GM19238 (cell line): ENCODE data around the gene LRRC8D.
"Not testable (repeated sequence)": the region's sequence is repeated elsewhere in the genome, so short reads cannot be mapped to it uniquely, and the experiment has no call there.

ENCODE experiments used
- DNase-seq: peaks from one replicate; pipeline ENCODE4 v3.0.0; 2011; ENCODE audit warnings: low spot score; ENCODE audit not compliant: insufficient read length

The LRRC8D gene

DNA sequence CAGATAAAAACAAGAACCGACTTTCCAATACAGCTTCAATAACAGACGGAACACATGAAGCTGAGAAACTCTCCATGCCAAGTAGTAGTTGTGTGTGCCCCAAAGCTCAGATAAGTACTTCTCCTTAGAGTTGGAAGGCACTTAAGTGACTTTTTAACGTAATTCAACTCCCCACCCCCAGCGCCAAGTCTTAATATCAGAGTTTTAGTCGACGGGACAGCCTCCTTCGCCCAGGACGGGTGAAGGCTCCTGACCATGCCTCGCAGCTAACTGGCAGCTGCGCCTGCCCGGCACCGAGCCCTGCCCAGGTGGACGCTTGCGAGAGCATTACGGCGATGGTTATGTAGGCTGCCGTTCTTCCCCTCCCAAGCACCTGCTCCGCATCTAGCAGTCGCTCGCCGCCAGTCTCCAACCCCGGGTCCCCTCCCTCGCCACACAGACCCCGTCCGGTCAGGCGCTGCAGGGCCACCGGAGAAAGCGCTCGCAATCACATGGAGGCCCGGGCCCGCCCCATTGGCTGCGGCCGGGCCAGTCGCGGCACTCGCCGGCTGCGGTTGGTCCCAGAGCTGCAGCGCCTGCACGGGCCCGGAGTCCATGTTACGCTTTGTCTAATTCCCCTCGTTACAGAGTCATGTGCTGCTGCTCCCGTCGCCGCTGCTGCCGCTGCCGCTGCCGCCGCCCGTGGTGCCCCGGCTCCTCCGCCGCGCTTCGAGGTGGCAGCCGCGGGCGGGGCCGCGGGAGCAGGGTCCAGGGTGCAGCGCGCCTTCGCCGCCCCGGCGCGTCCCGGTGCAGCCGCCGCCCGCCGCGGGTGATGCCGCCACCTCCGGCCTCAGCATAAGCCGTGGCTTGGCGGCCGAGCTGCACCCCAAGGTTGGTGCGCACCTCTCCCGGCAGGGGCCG, at the start of gene LRRC8D:
Gene LRRC8D (plus strand): TSS at position 611 of the 900 bp plus-strand sequence. CDS start 112,037 bp downstream, outside the sequence.
- peak; percentile 79 for DNase-seq

DNA sequence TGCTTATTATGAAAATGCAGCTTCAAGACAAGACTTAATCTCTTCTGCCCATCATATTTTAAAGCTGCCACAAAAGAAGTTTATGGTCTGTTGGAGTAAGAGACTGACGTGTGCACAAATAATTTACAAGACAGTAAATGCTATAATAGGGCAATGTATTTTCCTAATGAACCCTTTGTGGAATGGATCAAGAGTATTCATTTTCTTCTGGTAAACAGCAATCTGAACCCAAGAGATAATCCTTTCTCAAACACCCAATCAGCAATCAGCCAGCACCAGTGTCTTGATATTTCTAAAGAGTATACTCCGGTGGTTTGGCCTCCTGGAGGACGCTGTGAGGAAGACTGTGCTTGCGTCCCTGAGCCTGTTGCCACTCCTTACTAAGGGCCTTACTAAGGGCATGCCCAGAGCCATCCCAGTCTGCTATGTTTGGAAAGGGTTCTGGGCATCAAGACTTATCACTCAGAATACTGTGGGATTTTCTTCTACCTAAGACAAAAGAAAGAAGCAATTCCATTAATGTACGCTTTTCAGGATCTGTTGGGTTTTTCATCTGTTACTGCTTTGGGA, 48.8 kb upstream of the LRRC8D start:
- DNase-seq = no peak

DNA sequence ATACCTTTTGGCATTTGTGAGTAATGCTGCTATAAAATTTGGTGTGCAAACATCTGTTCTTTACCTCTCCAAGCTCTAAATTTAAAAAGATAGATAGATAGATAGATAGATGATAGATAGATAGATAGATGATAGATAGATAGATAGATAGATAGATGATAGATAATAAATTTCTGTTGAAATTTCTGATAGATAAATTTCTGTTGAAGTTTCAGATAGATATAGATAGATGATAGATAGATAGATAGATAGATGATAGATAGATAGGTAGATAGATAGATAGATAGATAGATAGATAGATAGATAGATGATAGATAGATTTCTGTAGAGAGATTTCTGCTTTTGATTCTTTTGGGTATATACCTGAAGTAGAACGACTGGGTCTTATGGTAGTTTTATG, 44.7 kb upstream of the LRRC8D start:
- DNase-seq = not testable (repeated sequence)

DNA sequence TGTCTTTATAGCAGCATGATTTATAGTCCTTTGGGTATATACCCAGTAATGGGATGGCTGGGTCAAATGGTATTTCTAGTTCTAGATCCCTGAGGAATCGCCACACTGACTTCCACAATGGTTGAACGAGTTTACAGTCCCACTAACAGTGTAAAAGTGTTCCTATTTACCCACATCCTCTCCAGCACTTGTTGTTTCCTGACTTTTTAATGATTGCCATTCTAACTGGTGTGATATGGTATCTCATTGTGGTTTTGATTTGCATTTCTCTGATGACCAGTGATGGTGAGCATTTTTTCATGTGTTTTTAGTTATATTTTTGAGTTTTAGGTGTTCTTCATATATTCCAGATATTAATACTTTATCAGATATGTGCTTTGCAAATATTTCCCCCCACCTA, 43.6 kb upstream of the LRRC8D start:
- not testable (repeated sequence) for DNase-seq

DNA sequence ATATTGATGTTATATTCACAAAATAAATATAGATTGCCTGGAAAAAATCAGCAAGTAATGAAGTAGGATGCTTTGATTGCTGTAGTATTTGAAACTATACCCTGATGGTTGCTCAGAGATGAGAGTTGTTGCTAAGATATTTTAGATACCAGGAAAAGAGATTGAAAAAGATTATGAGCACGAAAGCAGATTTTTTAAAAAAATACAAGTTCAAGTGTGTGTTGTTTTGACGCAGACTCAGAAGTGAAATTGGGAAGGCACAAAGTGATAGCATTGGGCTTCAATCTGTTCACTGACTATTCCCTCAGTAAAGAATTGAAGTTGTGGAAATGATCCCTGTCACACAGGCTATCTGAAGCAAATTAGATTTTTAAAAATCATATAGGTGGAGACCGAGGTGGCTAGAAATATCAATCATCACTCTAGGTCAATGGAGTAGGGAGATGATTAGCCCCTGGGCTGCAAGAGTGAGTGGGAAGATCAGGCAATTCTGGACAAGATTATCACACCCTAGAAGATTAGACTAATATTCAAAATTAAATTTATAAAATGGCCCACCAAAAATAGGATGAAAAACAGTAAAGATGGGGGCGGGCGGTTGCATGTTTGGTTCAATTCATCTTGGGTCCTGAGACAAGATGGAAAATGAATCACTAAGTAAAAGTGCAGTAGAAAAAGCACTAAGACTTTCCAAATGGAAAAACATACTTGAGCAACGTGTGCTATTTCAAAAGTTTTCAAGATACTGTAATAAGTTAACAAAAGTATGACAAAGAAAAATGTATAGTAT, 41.5 kb upstream of the LRRC8D start:
- DNase-seq = no peak

DNA sequence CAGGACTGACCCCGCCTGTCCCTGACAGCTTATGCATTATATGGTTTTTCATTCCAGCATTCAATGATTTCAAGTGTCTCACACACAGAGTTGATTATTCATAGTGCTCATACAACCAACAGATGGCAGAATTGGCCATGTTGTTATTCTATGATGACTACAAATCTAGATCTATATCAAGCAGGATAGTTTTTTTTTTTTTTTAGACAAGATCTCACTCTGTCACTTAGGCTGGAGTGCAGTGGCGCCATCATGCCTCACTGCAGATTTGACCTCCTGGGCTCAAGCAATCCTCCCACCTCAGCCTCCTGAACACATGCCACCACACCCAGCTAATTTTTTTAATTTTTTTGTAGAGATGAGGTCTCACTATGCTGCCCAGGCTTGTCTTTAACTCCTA, 40.1 kb upstream of the LRRC8D start:
- DNase-seq = no peak

DNA sequence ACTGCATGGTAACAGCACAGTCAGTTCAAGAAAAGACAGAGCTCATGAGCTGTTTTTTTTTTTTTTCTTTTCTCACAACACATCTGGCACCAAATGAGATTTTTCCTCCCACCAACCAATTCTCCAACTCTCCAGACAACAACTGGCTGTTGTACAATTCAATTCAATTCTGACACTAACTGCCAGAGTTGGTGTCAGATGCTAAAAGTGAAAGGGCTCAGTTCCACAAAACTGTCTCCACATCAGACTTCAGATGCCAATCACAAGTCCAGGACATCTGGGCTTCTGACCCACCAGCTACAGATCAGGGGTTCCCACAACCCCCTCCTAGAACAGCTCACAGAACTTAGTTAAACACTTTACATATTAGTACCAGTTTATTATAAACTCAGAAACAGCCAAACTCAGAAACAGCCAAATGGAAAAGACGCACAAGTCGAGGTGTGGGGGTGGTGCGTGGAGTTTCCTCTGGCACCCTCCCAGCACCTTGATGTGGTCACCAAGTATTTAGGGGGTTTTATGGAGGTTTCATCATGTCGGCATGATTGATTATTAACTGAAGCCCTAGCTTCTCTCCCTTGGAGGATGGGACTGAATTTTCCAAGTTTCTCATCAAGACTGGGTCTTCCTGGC, 39.2 kb upstream of the LRRC8D start:
- DNase-seq = no peak

DNA sequence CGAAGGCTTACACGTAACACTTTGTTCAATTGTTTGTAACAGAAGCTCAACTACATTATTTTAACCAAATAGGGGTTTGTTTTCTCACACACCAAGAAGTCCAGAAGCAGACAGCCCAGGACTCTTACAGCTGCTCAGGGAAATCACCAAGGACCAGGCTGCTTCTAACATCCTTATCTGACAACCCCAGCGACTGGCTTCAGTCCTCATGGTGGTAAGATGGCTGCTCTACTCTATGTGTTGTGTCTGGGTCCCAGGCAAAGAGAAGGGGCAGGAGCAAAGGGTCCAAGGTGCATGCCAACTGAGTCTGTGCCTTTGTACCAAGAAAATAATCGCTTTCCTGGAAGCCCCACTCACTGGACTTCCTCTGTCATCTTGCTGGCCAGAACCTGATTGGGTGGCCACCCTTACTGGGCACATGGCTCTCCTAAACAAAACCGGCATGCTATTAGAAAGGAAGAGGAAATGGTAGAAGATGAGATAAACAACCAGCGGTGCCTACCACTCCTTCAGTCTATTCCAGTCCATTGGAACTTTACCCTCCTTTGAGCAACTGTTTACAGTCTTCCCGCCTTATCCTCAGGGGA, 34.1 kb upstream of the LRRC8D start:
- DNase-seq = no peak

DNA sequence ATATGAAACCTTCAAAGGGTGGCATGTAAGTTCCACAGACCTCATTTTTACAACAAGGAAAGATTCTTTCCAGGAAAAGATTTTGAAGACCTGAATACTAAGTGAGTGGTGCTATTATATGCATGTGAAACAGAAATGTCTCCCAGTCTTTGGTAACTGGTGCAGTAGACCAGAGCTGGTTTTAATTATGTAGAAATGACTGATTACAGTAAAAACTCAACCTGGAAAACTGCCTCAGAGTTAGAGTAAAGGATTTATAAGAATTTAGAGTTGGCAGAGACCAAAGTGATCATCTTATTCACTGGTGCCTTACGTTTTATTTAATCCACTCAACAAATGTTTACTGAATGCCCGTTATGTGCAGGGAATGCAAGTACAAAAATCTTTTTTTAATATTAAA, 30.2 kb upstream of the LRRC8D start:
- no peak for DNase-seq

DNA sequence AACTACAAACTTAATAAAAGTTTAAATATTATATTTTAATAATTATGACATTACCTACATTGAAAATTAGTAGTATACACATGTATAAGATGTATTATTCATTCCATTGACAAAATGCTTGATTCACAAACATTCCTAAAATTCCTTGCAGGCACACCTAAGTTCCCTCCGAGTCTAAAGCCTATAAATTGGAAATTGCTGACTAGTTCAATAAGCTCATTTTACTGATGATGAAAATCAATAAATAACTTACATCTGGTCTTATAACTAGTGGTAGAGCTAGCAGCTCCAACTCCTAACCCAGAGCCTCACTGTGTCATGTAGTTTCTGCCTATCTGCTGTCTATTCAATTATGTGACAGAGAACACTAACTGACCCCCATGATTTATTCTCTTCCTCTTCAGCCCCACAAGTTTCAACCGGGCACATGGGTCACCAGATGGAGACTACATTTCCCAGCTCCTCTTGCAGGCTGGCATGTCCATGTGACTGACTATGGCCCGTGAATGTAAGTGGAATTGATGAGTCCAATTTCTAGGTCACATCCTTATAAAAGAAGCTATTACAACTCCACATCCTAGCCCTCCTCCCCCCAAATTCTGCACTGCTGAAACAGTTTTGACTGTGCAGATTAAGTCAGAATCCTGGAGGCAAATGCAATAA, 29.6 kb upstream of the LRRC8D start:
- no peak for DNase-seq

DNA sequence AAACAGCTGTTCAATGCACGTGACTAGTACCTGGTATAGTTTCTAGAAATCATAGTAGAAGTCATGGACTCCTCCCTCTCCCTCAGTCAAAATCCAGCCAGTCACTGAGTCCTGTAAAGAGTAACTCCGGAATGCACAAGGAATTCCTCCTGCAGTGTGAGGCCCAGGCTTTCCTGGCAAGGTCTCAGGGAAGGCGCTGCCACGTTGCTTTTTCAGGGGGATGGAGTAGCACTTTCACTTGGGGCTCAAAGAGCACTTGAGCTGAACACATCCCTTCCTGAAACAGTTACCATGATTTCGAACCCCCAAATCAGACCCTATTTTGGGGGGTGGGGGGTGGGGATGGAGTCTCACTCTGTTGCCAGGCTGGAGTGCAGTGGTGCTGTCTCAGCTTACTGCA, 26.4 kb upstream of the LRRC8D start:
- no peak for DNase-seq

DNA sequence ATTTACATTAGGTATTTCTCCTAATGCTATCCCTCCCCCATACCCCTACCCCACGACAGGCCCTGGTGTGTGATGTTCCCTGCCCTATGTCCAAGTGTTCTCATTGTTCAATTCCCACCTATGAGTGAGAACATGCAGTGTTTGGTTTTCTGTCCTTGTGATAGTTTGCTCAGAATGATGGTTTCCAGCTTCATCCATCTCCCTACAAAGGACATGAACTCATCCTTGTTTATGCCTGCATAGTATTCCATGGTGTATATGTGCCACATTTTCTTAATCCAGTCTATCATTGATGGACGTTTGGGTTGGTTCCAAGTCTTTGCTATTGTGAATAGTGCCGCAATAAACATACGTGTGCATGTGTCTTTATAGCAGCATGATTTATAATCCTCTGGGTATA, 25.3 kb upstream of the LRRC8D start:
- not testable (repeated sequence) for DNase-seq

DNA sequence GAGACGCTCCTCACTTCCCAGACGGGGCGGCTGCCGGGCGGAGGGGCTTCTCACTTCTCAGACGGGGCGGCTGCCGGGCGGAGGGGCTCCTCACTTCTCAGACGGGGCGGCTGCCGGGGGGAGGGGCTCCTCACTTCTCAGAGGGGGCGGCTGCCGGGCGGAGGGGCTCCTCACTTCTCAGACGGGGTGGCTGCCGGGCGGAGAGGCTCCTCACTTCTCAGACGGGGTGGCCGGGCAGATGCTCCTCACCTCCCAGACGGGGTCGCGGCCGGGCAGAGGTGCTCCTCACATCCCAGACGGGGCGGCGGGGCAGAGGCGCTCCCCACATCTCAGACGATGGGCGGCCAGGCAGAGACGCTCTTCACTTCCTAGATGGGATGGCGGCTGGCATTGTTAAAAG, 23.0 kb upstream of the LRRC8D start:
- DNase-seq = not testable (repeated sequence)

DNA sequence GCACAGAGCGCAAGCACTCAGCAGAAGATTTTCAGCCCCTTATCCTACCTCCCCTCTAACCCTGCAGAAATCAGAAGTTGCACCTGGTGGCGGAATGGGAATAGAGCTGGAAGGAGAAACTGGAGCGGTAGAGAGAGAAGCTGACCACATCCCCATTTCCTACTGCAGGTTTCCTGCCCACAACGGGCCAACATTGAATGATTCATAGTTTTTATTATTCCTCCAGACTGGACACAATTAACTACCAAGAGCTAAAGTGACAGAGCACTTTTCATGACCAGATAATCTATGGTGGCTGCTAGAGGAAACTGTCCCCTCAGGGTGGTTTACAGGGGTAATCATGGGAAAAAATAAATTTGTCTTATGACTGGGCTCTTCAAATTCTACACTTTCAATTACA, 21.3 kb upstream of the LRRC8D start:
- no peak for DNase-seq

DNA sequence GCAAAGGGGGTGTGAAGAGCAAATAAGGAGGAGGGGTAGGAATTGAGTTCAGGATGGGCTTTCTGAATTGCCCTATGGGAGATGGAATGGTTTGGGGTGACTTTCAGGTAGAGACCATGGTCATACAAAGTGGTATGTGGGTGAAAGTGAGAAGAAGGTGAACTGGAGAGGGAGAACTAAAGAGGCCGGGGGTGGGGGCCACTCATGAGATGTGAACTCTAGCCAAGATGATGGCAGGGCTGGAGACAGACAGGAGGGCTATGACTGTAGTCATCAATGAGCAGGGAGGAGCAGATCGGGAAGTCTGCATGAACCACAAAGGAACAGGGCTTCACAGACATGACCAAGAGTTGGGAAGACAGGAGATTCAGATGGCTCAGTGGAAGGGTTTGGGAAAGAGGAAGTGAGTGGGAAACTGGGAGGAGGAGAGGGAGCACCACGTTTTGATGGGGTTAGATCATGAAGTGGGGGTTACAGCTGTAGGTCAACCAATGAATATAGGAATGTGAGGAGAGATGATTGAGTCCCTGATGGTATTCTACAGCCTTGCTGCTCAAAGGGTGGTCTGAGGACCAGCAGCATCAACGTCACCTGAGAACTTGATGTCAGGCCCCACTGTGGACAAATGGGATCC, 20.7 kb upstream of the LRRC8D start:
- no peak for DNase-seq

DNA sequence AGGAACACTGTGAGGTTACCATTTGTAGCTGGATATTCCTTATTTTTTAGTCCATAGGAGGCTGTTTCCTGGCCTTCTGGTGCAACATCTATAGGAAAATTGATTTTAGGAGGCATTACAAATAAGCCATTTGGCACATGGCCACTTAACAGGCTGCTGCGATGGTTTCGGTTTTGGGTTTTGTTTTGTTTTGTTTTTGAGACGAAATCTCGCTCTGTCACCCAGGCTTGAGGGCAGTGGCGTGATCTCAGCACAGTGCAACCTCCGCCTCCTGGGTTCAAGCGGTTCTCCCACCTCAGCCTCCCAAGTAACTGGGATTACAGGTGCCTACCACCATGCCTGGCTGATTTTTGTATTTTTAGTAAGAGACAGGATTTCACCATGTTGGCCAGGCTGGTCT, 20.1 kb upstream of the LRRC8D start:
- DNase-seq = no peak

DNA sequence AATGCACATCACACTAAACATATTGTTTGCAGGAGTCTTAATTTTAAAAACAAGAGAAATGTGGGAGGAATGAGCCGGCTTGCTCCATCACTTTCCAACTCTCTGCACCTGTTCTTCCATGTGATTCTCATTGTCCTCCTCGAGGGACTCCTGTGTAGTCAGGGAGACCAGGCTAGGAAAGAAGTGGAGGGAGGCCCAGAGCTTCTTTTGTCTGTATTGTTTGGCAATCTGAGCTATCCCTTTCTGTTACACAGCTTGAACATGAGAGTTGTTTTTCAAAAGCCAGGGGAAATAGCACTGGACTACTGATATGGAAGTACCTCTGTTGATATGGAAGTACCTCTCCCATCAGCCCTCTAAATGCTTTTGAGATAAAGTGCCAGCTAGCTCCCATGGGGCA, 18.8 kb upstream of the LRRC8D start:
- no peak for DNase-seq

DNA sequence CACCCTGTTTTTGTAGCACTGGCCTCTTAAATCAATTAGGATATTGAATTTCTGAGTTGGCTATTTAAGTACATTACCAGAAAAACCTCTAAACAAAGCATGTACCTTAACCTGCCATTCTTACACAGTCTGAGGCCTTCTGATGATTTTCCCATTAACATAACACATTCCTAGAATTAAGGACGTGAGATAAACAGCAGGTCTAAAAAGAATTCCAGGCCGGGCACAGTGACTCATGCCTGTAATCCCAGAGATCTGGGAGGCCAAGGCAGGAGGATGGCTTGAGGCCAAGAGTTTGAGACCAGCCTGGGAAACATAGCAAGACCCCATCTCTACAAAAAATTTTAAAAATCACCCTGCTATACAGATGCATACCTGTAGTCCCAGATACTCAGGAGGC, 18.0 kb upstream of the LRRC8D start:
- DNase-seq = no peak

DNA sequence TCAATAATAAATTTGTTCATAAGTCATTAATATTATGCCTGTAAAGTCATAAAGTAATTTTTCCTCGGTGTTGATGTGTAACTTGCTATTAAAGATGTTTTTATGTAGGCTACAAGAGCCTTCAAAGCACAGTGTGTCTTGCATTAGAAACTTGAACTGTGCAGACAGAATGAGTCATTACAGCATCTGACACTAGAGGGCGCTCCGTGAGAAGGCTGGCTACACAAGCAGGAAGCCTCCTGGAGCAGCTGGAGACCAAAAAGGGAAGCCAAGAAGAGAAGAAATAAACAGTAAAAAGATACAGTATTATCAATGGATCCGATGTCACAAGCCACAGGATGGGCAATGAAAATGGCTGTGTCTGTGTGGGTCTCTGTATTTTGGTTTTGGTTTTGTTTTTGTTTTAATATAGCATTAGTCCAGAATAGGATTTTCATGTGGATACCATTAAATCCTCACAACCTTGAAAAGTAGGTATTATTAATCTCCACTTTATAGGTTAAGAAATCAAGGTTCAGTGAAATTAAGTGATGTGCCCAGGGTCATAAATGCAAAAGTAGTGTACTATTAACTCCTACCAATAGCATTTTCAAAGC, 16.1 kb upstream of the LRRC8D start:
- peak; percentile 61 for DNase-seq

DNA sequence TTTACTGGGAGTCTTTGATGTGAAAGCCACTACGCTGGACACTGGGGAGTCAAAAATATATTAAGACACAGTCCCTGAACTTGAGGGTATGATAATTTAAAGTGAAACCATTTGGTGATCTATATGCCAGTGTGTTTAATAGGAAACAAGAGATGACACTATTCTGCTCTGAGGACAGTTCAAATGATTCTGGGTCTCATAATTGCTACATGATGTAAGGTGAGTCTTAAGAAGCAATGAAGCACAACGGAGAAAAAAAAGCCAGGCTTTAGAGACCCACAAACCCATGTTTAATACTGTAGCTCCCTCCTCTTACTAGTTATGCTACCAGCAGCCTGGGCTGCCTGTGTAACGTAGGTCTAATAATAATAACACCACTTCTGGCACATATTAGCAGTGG, 14.2 kb upstream of the LRRC8D start:
- DNase-seq = no peak
